Renal cortex interstitium (tissue), 15 donors: ENCODE data around the gene ZNF576. TPM values are rescaled to one million over a fixed set of nuclear protein-coding genes. Genes with fewer than 3 reads are reported as not detected.
A peak's percentile ranks its signal among the peaks of the same experiment; 100 is the strongest.
"Not testable (repeated sequence)": the region's sequence is repeated elsewhere in the genome, so short reads cannot be mapped to it uniquely, and the experiment has no call there.

Experiments used
- DNase-seq, 11 donors: peaks; one replicate each; pipeline ENCODE4 v3.0.0-alpha.2; 2013; ENCODE audit warnings: low read depth in 9 of 11, low spot score in 4 of 11; ENCODE audit errors: extremely low read depth in 1 of 11
- long read RNA-seq, 16 experiments: transcript quantifications; one replicate each; lab custom pipeline, GENCODE V29; 2026
- polyA plus RNA-seq, 3 donors: library from polyadenylated mRNA; unstranded; fragments of 120-200 nt; gene quantifications; one replicate each; pipeline ENCODE4 v1.2.1, GENCODE V29; 2013; ENCODE audit not compliant: insufficient read length in 3 of 3

Gene ZNF576
- 10 to 100 TPM; 11.0 to 13.8 (median 13.3) TPM for polyA plus RNA-seq
- long read RNA-seq, donor 1, partial matches to known transcripts = 0 of 4 reads
- long read RNA-seq, donor 1, other reads (novel, unspliced or antisense) = 0 of 4 reads
- long read RNA-seq, donor 2, transcript ZNF576-201 (3 exons, 2,566 nt) = major isoform, 7 of 9 reads
- long read RNA-seq, donor 2, partial matches to known transcripts = 0 of 9 reads
- long read RNA-seq, donor 2, other reads (novel, unspliced or antisense) = 0 of 9 reads
- long read RNA-seq, donor 3, transcript ZNF576-201 (3 exons, 2,566 nt) = major isoform, 8 of 13 reads
- long read RNA-seq, donor 3, partial matches to known transcripts = 0 of 13 reads
- long read RNA-seq, donor 3, other reads (novel, unspliced or antisense) = 0 of 13 reads
- long read RNA-seq, donor 4, partial matches to known transcripts = 0 of 4 reads
- long read RNA-seq, donor 4, other reads (novel, unspliced or antisense) = 0 of 4 reads
- long read RNA-seq, donor 5, transcript ZNF576-201 (3 exons, 2,566 nt) = major isoform, 5 of 10 reads
- long read RNA-seq, donor 5, partial matches to known transcripts = 0 of 10 reads
- long read RNA-seq, donor 5, other reads (novel, unspliced or antisense) = 0 of 10 reads
- long read RNA-seq, donor 6, partial matches to known transcripts = 7 of 14 reads
- long read RNA-seq, donor 6, other reads (novel, unspliced or antisense) = 0 of 14 reads
- long read RNA-seq, donor 7, transcript ZNF576-201 (3 exons, 2,566 nt) = major isoform, 7 of 9 reads
- long read RNA-seq, donor 7, partial matches to known transcripts = 0 of 9 reads
- long read RNA-seq, donor 7, other reads (novel, unspliced or antisense) = 0 of 9 reads
- long read RNA-seq, donor 8, transcript ZNF576-201 (3 exons, 2,566 nt) = major isoform, 11 of 17 reads
- long read RNA-seq, donor 8, partial matches to known transcripts = 0 of 17 reads
- long read RNA-seq, donor 8, other reads (novel, unspliced or antisense) = 0 of 17 reads
- long read RNA-seq, donor 9, transcript ZNF576-201 (3 exons, 2,566 nt) = major isoform, 5 of 8 reads
- long read RNA-seq, donor 9, partial matches to known transcripts = 0 of 8 reads
- long read RNA-seq, donor 9, other reads (novel, unspliced or antisense) = 0 of 8 reads
- long read RNA-seq, donor 10, transcript ZNF576-201 (3 exons, 2,566 nt) = major isoform, 8 of 12 reads
- long read RNA-seq, donor 10, partial matches to known transcripts = 0 of 12 reads
- long read RNA-seq, donor 10, other reads (novel, unspliced or antisense) = 0 of 12 reads
- long read RNA-seq, donor 11, partial matches to known transcripts = 0 of 3 reads
- long read RNA-seq, donor 11, other reads (novel, unspliced or antisense) = 0 of 3 reads
- long read RNA-seq, donor 12, partial matches to known transcripts = 9 of 10 reads
- long read RNA-seq, donor 12, other reads (novel, unspliced or antisense) = 0 of 10 reads
- long read RNA-seq, donor 13, transcript ZNF576-201 (3 exons, 2,566 nt) = major isoform, 18 of 35 reads
- long read RNA-seq, donor 13, partial matches to known transcripts = 7 of 35 reads
- long read RNA-seq, donor 13, other reads (novel, unspliced or antisense) = 0 of 35 reads
- long read RNA-seq, donor 14, transcript ZNF576-201 (3 exons, 2,566 nt) = major isoform, 6 of 9 reads
- long read RNA-seq, donor 14, partial matches to known transcripts = 0 of 9 reads
- long read RNA-seq, donor 14, other reads (novel, unspliced or antisense) = 0 of 9 reads
- long read RNA-seq, donor 15, partial matches to known transcripts = 0 of 5 reads
- long read RNA-seq, donor 15, other reads (novel, unspliced or antisense) = 0 of 5 reads
- long read RNA-seq, donor 16, transcript ZNF576-201 (3 exons, 2,566 nt) = major isoform, 28 of 36 reads
- long read RNA-seq, donor 16, partial matches to known transcripts = 0 of 36 reads
- long read RNA-seq, donor 16, other reads (novel, unspliced or antisense) = 0 of 36 reads

- peak; percentile 99 to 100 (median 100) for DNase-seq
These were observed at the start of gene ZNF576, which contains the start of gene IRGQ for GRCh38 chr19:43595999-43596841. ZNF576 (plus strand) TSS chr19:43596595; CDS start chr19:43597109, 514 bp downstream. IRGQ (minus strand) TSS chr19:43596134; CDS start chr19:43595338, 796 bp downstream.

- not testable (repeated sequence) for DNase-seq
These were observed 48.5 kb upstream of the ZNF576 start for GRCh38 chr19:43547926-43548325.

- DNase-seq = no peak
These were observed 47.7 kb upstream of the ZNF576 start for GRCh38 chr19:43548706-43549105.

- no peak for DNase-seq
These were observed 44.8 kb upstream of the ZNF576 start for GRCh38 chr19:43551399-43552197.

- DNase-seq = no peak
These were observed 44.3 kb upstream of the ZNF576 start for GRCh38 chr19:43552198-43552450.

- no peak for DNase-seq
These were observed 43.8 kb upstream of the ZNF576 start for GRCh38 chr19:43552616-43553015.

GRCh38 chr19:43553656-43554055 is 42.7 kb upstream of the ZNF576 start:
- DNase-seq = no peak

GRCh38 chr19:43554317-43554895 is 42.0 kb upstream of the ZNF576 start:
- DNase-seq = no peak

GRCh38 chr19:43555185-43555770 is 41.1 kb upstream of the ZNF576 start:
- peak in 7 of 11 donors; percentile 21 to 65 (median 48) for DNase-seq

- no peak for DNase-seq
These were observed 35.7 kb upstream of the ZNF576 start for GRCh38 chr19:43560687-43561086.

GRCh38 chr19:43561139-43561970 is 35.0 kb upstream of the ZNF576 start:
- no peak for DNase-seq

- DNase-seq = no peak
These were observed 34.1 kb upstream of the ZNF576 start for GRCh38 chr19:43562226-43562697.

- no peak for DNase-seq
These were observed 33.6 kb upstream of the ZNF576 start for GRCh38 chr19:43562698-43563241.

- no peak for DNase-seq
These were observed 32.5 kb upstream of the ZNF576 start for GRCh38 chr19:43563816-43564457.
